H4 (cell line): ENCODE data around the gene PPP3CA. TPM values are rescaled to one million over a fixed set of nuclear protein-coding genes. Genes with fewer than 3 reads are reported as not detected.

Experiments used
- DNase-seq: peaks from one replicate; pipeline ENCODE4 v3.0.0-alpha.2; 2015; ENCODE audit warnings: low spot score
- total RNA-seq: library from RNA; depleted of rRNA; stranded (reverse); fragments of >200 nt; shearing (Covaris generic); gene quantifications from 2 replicates; pipeline ENCODE4 v1.2.3, GENCODE V29; 2014

PPP3CA gene
- total RNA-seq, 1 experiment from 2014 or later, result 36.8 TPM

DNA sequence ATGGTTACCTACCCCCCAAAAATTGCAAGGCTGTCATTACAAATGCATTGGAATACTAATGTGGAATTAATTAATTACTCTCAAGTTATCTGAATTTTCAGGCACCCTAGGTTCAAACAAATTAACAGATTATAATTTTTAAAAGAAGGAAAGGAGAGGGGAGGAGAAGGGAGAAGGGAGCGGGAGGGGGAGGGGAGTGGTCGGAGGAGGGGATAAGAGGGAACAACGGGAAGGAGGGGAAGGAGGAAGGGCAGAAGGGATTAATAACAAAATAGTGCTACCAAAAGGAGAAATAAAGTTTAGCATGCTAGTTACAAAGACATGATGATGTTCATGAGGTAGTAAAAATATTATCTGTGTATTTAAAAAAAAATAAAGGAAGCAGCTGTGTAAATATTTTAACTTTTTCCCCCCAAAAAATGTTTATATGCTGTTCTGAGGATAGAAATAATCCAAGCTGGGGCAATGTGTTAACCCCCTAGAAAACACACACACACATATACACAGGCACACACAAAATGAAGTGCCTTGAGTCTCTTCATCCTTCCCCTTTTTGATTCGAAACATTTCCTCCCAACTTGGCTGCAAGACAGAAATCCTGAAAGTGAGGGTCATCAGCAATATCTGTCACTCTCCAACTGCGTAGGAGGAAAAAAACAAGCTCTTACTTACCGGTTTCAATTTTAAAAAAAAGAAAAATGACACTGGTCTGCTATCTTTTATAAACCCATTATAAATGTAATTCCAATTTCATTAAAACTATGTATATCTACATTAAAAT is 58.8 kb downstream of the PPP3CA start:
- no peak for DNase-seq

GRCh38 chr4:101287324-101287723 is 60.0 kb downstream of the PPP3CA start:
- no peak for DNase-seq

GRCh38 chr4:101286663-101287062 is 60.7 kb downstream of the PPP3CA start:
- no peak for DNase-seq

DNA sequence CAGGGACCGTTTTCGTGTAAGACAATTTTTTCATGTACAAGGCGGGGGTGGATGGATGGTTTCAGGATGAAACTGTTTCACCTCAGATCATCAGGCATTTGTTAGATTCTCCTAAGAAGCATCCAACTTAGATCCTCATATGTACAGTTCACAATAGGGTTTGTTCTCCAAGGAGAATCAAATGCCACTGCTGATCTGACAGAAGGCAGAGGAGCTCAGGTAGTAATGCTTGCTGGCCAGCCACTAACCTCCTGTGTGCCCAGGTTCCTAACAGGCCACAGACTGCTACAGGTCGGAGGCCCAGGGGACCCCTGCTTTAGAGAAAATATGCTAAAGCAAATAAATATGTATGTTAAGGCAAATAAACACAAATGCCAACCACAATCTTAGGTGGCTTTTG is 61.3 kb downstream of the PPP3CA start:
- DNase-seq, result no peak

- no peak for DNase-seq
Observed at GRCh38 chr4:101284546-101284945, 62.8 kb downstream of the PPP3CA start.

DNA sequence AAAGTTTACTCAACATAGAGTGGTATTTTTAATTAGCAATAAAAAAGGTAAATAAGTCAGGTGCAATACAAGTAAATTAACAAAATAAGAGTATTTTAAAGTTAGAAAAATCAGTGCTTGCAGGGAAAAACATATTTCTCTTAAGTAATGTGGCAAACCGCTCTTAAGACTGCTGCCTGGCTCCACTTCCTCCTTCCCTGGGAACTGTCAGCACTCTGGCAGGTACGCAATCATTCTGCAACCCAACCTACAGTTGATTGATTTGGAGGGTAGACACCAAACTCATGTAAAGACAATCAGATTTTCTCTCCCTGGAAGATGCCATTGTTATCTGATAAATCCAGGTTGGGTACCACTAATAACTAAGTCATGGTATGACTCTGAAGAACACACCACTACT is 63.9 kb downstream of the PPP3CA start:
- DNase-seq, result no peak

DNA sequence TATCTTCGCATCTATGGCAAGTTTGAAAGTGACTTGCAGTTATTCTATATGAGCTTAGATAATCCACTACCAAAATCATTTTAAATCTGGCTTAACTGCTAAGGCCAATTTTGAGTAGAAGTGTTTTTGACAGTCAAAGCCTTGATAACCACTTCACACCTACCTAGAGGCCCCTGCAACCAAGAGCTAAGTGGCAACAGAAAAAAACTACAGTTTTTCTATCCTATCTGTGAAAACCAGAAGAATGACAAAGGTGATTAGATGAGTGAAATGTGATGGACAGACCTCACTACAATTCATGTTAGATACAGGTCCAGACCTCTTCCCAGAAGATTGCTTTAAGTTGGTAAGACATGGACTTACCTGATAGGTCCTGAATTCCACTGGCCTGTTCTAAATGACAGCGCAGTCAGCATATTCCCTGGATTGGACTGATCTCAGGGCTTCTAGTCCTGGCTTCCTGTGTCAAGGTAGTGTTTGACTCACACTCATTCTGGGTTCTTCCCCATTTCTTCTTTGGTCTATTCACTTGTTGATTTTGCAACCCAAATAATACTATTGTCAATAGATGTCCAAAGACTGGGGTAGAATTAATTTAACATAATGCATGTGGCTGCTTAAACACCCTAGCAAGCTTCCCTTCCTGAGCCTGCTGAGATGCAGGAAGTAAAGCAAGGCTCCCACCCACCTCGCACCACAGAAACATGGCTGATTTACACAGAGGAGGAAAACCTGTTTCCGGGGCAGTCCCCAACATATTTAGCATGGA is 65.1 kb downstream of the PPP3CA start:
- no peak for DNase-seq

- DNase-seq, result no peak
Observed at GRCh38 chr4:101280866-101281600, 66.3 kb downstream of the PPP3CA start.

DNA sequence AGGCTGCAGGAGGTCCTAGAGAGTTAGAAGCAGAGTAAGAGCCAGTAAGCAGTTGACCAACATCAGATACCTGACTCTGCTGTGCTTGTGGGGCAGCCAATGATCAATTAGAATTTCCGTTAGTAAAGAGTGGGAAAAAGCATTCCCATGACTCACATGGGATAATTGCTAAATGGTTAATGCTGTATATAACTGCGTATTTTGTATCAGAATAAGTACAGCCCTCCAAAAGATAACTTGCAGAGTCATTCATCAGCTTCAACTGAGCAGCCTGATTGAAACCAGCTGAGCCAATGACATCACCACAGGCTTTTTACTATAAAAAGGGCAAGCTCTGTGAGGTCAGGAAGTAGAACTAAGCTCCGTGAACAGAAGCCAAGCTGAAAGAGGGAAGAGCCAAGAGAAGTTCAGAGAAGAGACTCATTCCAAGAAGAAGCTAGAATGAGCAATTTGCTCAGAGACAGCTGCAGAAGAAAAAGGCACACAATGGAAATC is 67.9 kb downstream of the PPP3CA start:
- peak; percentile 88 for DNase-seq

DNA sequence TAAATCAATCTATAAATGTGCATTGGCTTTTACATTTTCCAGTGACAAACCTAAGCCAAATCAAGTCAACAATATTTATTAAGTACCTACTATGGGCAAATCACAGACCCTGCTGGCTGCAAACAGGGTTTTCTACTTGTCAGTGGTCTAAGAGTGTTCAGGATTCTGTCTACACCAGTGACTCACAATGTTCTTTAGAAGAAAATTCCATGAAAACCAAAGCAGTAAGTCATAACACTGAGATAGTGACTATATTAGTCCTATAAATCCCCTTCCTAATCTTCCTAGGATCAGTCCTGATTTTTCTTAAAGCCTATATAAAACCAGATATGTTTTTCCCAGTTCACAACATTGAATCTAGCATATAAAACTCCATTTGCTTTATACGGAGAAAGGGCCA is 69.7 kb downstream of the PPP3CA start:
- no peak for DNase-seq

- DNase-seq, result no peak
Observed at GRCh38 chr4:101276661-101277060, 70.7 kb downstream of the PPP3CA start.

GRCh38 chr4:101274888-101275752 is 72.2 kb downstream of the PPP3CA start:
- DNase-seq, result no peak

DNA sequence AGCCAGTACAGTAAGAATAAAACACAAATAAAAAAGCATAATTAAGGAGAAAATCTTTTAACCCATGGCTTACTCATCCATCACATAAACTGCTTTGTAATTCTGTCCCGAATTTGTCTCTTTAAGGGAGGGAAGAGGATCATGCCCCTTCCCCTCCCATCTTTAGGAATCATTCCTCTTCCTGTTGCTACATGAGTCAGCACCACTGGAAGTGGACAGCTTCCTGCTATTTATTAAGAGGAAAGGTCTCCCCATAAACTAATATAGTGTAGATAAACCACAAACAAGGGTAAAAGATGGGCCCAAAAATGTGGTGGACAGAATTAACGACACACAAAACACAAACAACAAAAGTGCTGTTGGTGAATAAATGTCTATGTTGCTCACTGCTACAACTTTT is 75.8 kb downstream of the PPP3CA start:
- DNase-seq, result peak; percentile 29

GRCh38 chr4:101269682-101270081 is 77.6 kb downstream of the PPP3CA start:
- DNase-seq, result no peak

DNA sequence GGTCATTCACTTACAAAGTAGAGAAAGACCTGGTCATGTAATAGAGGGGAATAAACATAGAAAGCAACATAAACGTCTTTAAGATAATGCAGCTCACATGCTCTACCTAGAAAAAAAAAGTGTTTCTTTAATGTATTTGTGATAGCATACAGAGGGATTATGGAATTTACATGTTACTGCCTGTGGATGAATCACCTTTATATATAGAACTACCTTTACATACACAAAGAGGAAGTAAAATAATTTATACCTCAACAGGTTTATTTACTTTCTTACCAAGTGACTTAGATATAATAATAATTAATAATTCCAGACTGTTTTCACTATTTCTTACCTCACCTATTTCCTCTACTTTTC is 81.5 kb downstream of the PPP3CA start:
- no peak for DNase-seq

DNA sequence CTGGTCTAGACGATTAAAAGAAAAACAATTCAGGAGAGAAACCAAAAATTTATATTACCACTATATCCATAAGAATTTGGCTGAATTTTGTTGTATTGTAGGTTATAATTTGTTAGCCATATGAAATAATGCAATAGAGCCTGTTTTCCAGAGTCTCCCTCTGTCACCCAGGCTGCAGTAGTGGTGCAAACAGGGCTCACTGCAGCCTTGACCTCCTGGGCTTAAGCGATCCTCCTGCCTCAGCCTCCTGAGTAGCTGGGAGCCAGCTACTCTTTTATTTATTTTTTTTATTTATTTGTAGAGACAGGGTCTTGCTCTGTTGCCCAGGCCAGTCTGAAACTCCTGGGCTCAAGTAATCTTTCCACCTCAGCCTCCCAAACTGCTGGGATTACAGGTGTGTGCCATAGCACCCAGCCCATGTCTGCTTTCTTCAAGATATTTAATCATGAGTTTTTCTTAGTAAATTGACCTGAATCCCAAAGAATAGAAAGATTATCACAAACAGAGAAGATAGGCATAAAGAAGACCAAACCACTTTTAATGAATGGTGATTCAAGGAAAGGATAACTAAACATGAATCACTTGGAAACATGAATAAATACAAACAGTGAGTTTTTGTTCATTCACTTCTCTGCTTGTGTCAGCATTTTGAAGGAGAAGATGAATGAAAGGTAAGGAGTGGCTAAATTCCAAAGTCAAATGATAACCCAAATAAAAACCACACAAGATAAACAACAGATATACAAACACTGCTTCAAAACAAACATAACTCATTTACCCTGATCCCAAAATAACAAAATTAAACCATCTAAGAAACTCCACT is 82.1 kb downstream of the PPP3CA start:
- no peak for DNase-seq

DNA sequence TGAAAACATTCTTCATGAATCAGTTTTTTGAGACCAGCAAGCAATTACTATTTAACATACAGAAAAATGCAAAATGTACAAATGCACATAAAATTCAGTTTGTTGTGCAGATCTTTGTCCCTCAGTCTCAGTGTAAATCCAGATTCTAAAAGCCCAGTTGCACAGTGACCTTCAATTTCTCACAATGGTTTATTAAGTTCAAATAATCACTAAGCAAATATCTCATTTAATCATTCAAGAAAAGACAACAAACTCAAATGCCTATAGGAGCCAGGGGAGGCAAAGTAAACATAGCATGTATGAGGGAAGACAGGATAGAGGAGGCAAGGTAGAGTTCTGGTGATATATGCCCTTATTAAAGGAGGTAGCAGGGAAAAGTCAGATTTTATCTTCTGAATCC is 82.8 kb downstream of the PPP3CA start:
- DNase-seq, result no peak

DNA sequence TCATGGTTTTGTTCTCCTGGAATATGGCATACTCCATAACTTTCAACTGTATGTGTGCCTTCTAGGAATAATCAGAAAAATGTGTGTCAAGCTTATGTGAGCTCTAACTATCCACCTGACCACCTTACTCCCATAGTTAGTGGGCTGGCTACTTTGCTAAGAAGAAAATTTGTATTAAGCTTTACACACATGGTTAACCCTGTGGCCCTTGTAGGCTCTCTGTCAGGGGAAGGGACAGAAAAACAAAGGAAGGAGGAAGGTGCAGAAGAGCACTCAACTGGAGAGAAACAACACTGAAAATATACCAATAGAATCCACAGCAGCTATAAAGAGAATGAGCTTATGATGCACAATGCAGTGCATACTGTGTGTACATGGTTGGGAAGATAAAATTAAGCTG is 84.6 kb downstream of the PPP3CA start:
- DNase-seq, result no peak

GRCh38 chr4:101259876-101260275 is 87.5 kb downstream of the PPP3CA start:
- DNase-seq, result no peak

DNA sequence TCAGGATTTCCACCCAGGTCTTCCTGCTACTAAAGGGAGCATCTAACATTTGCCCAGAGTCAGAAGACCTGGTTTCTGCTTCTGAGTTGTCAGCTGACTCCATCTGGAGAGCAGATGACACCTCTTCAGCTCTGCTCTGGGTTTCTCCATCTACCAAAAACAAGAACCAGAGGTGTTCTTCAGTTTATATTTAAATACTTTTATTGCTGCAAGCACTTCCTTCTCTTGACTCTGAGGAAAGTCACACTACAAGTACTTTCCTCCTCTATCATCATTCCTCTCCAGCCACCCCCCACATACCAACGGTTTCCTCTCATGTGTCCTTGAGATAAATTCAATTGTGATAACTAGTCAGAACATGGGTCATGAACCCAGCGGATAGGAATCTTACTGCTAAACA is 88.4 kb downstream of the PPP3CA start:
- DNase-seq, result no peak

- DNase-seq, result no peak
Observed at GRCh38 chr4:101256222-101256621, 91.1 kb downstream of the PPP3CA start.
